HUES48 (cell line): ENCODE measurements around the gene TXNDC17.
"Not testable (repeated sequence)": the region's sequence is repeated elsewhere in the genome, so short reads cannot be mapped to it uniquely, and the experiment has no call there.

Experiments
- H3K27ac ChIP-seq: one replicate; pipeline ENCODE4 v1.7.0; 2013; ENCODE audit warnings: low read depth, low read length, inconsistent platforms
- H3K27me3 ChIP-seq: 2 replicates; pipeline ENCODE4 v1.6.1; 2013; ENCODE audit warnings: mild to moderate bottlenecking, low read length; ENCODE audit not compliant: control insufficient read depth, insufficient read depth
- H3K36me3 ChIP-seq: 2 replicates; pipeline ENCODE4 v1.6.1; 2013; ENCODE audit warnings: low read length; ENCODE audit not compliant: control insufficient read depth, insufficient read depth
- H3K4me1 ChIP-seq: 2 replicates; pipeline ENCODE4 v1.6.1; 2013; ENCODE audit warnings: mild to moderate bottlenecking, low read length; ENCODE audit not compliant: control insufficient read depth, insufficient read depth
- H3K4me3 ChIP-seq: 2 replicates; pipeline ENCODE4 v1.5.1; 2013; ENCODE audit warnings: mild to moderate bottlenecking, low read depth, low read length
- H3K9ac ChIP-seq: 2 replicates; pipeline ENCODE4 v1.6.1; 2013; ENCODE audit warnings: mild to moderate bottlenecking, low read depth, low read length, moderate library complexity
- H3K9me3 ChIP-seq: 2 replicates; pipeline ENCODE4 v1.6.1; 2013; ENCODE audit warnings: low read length; ENCODE audit not compliant: control insufficient read depth, insufficient read depth

The TXNDC17 gene

GRCh38 chr17:6684460-6684783 is 43.6 kb downstream of the TXNDC17 start:
- H3K9ac ChIP-seq: no peak overlapping the region
- H3K9me3 ChIP-seq: no peaks in the 10 kb centered on the region
- H3K27me3 ChIP-seq: no peaks in the 10 kb centered on the region
- no peak overlapping the region for H3K27ac ChIP-seq
- H3K36me3 ChIP-seq: no peaks in the 10 kb centered on the region
- no peak overlapping the region for H3K4me3 ChIP-seq
- H3K4me1 ChIP-seq: no peaks in the 10 kb centered on the region

GRCh38 chr17:6684881-6685767 is 44.3 kb downstream of the TXNDC17 start:
- Histone ChIP-seq H3K27me3 (no peaks in the 10 kb centered on the region), H3K9me3 (no peaks in the 10 kb centered on the region), H3K36me3 (no peaks in the 10 kb centered on the region), H3K4me1 (no peaks in the 10 kb centered on the region), H3K27ac (no peak overlapping the region), H3K4me3 (no peak overlapping the region), H3K9ac (no peak overlapping the region)

GRCh38 chr17:6686026-6686425 is 45.2 kb downstream of the TXNDC17 start:
- Histone ChIP-seq H3K36me3 (no peaks in the 10 kb centered on the region), H3K9me3 (no peaks in the 10 kb centered on the region), H3K27ac (no peak overlapping the region), H3K9ac (no peak overlapping the region), H3K27me3 (no peaks in the 10 kb centered on the region), H3K4me1 (no peaks in the 10 kb centered on the region), H3K4me3 (no peak overlapping the region)

GRCh38 chr17:6688944-6689343 is 48.1 kb downstream of the TXNDC17 start:
- Histone ChIP-seq H3K4me1 (no peaks in the 10 kb centered on the region), H3K9me3 (no peaks in the 10 kb centered on the region), H3K9ac (no peak overlapping the region), H3K4me3 (no peak overlapping the region), H3K27ac (no peak overlapping the region), H3K27me3 (no peaks in the 10 kb centered on the region), H3K36me3 (no peaks in the 10 kb centered on the region)

GRCh38 chr17:6690641-6691040 is 49.8 kb downstream of the TXNDC17 start:
- no peak overlapping the region for H3K9ac ChIP-seq
- no peaks in the 10 kb centered on the region for H3K9me3 ChIP-seq
- H3K27ac ChIP-seq: no peak overlapping the region
- H3K36me3 ChIP-seq: no peaks in the 10 kb centered on the region
- H3K27me3 ChIP-seq: no peaks in the 10 kb centered on the region
- no peak overlapping the region for H3K4me3 ChIP-seq
- no peaks in the 10 kb centered on the region for H3K4me1 ChIP-seq

- no peak overlapping the region for H3K27ac ChIP-seq
- no peaks in the 10 kb centered on the region for H3K4me1 ChIP-seq
- H3K4me3 ChIP-seq: no peak overlapping the region
- no peaks in the 10 kb centered on the region for H3K9me3 ChIP-seq
- H3K36me3 ChIP-seq: no peaks in the 10 kb centered on the region
- no peaks in the 10 kb centered on the region for H3K27me3 ChIP-seq
- H3K9ac ChIP-seq: no peak overlapping the region
These were observed 50.7 kb downstream of the TXNDC17 start for GRCh38 chr17:6691546-6691945.

- H3K36me3 ChIP-seq, H3K4me3 ChIP-seq, H3K9me3 ChIP-seq, H3K27me3 ChIP-seq, H3K27ac ChIP-seq, H3K4me1 ChIP-seq, H3K9ac ChIP-seq: not testable (repeated sequence)
These were observed 51.1 kb downstream of the TXNDC17 start for GRCh38 chr17:6691958-6692357.
